Cardiac muscle cell (in vitro differentiated cells and primary cell): ENCODE data around the gene TSNAX. TPM values are rescaled to one million over a fixed set of nuclear protein-coding genes. Genes with fewer than 3 reads are reported as not detected.
"Not testable (repeated sequence)": the region's sequence is repeated elsewhere in the genome, so short reads cannot be mapped to it uniquely, and the experiment has no call there.

Experiments used
- DNase-seq, 2 donors: peaks; one replicate each; pipeline versions ENCODE4 v3.0.0 to v3.0.0-alpha.2; 2010 to 2017; ENCODE audit warnings: low read depth in 1 of 2, low spot score in 1 of 2
- H3K27ac ChIP-seq: fragments of 200-600 bp; sonication (generic); 2 replicates; pipeline ENCODE4 v1.5.1; 2016
- H3K27me3 ChIP-seq: fragments of 200-600 bp; sonication (generic); 2 replicates; pipeline ENCODE4 v1.6.0; 2016; ENCODE audit warnings: control low read depth
- H3K36me3 ChIP-seq: fragments of 200-600 bp; sonication (generic); 2 replicates; pipeline ENCODE4 v1.5.1; 2016; ENCODE audit warnings: control low read depth
- H3K4me1 ChIP-seq: fragments of 200-600 bp; sonication (generic); 2 replicates; pipeline ENCODE4 v1.8.1; 2017; ENCODE audit warnings: low read depth, mild to moderate bottlenecking, mixed run types
- H3K4me3 ChIP-seq: fragments of 200-600 bp; sonication (generic); 2 replicates; pipeline ENCODE4 v1.5.1; 2016; ENCODE audit warnings: mild to moderate bottlenecking
- H3K9me3 ChIP-seq: fragments of 200-600 bp; sonication (generic); 2 replicates; pipeline ENCODE4 v1.5.1; 2017; ENCODE audit warnings: low read depth, mild to moderate bottlenecking, control low read depth
- polyA plus RNA-seq: library from polyadenylated mRNA; unstranded; fragments of >200 nt; fragmentation: Nextera tagmentation; extraction: Ambion mirVana; gene quantifications from 2 replicates; pipeline ENCODE4 v1.2.1, GENCODE V29; 2016
- total RNA-seq: library from RNA; depleted of rRNA; stranded (reverse); fragments of >200 nt; gene quantifications from 2 replicates; pipeline ENCODE4 v1.2.3, GENCODE V29; 2016
- TF ChIP-seq, protein P1 (sequence below): IDR thresholded peaks from 2 replicates; pipeline ENCODE4 v1.5.1; 2012; ENCODE audit warnings: low read depth, mild to moderate bottlenecking, low read length

TSNAX gene
- total and polyA plus RNA-seq, 2 experiments from 2014 or later: 18.9 to 44.5 TPM

DNA sequence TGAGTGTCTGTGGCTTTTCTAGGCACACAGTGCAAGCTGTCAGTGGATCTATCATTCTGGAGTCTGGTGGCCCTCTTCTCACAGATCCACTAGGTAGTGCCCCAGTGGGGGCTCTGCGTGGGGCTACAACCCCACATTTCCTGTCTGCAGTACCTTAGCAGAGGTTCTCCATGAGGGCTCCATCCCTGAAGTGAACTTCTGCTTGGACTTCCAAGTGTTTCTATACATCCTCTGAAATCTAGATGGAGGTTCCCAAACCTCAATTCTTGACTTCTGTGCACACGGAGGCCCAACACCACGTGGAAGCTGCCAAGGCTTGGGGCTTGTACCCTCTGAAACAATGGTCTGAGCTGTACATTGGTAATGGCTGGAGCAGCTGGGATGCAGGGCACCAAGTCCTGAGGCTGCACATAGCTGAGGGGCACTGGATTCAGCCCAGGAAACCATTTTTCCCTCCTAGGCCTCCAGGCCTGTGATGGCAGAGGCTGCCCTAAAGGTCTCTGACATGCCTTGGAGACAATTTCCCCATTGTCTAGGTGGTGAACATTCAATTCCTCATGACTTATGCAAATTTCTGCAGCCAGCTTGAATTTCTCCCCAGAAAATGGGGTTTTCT is 29.2 kb upstream of the TSNAX start:
- H3K4me1 ChIP-seq: peaks cover 3% of the 10 kb centered on the region

DNA sequence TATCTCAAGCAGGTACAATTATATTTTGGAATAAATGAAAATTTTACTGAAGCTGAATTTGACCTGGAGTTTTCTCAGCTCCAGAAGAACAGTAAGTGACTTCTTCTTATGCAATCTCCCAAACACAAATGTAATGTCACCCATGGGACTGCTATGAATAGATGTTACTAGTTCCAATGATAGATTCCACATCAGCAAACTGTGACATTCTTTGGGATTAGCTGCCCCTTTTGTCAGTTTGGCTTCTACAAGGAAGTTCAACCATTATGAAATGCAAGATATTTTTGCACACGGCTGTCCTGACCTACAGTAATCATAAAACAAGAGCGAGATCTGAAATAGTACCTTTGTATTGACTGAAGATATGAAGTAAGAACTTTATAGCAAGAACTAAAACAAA is 27.8 kb upstream of the TSNAX start:
- no peak for DNase-seq
- Histone ChIP-seq H3K4me3 (no peak overlapping the region), H3K27me3 (no peaks in the 10 kb centered on the region), H3K9me3 (no peaks in the 10 kb centered on the region), H3K4me1 (no peaks in the 10 kb centered on the region), H3K27ac (no peak overlapping the region), H3K36me3 (no peaks in the 10 kb centered on the region)
- TF ChIP-seq, protein P1, sequence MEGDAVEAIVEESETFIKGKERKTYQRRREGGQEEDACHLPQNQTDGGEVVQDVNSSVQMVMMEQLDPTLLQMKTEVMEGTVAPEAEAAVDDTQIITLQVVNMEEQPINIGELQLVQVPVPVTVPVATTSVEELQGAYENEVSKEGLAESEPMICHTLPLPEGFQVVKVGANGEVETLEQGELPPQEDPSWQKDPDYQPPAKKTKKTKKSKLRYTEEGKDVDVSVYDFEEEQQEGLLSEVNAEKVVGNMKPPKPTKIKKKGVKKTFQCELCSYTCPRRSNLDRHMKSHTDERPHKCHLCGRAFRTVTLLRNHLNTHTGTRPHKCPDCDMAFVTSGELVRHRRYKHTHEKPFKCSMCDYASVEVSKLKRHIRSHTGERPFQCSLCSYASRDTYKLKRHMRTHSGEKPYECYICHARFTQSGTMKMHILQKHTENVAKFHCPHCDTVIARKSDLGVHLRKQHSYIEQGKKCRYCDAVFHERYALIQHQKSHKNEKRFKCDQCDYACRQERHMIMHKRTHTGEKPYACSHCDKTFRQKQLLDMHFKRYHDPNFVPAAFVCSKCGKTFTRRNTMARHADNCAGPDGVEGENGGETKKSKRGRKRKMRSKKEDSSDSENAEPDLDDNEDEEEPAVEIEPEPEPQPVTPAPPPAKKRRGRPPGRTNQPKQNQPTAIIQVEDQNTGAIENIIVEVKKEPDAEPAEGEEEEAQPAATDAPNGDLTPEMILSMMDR: no peak

More for the DNA sequence above, 29.2 kb upstream of the TSNAX start:
- H3K27me3 ChIP-seq: no peaks in the 10 kb centered on the region
- TF ChIP-seq, protein P1: no peak
- H3K9me3 ChIP-seq: no peaks in the 10 kb centered on the region
- no peak overlapping the region for H3K4me3 ChIP-seq
- H3K27ac ChIP-seq: no peak overlapping the region
- no peak for DNase-seq
- H3K36me3 ChIP-seq: no peaks in the 10 kb centered on the region

DNA sequence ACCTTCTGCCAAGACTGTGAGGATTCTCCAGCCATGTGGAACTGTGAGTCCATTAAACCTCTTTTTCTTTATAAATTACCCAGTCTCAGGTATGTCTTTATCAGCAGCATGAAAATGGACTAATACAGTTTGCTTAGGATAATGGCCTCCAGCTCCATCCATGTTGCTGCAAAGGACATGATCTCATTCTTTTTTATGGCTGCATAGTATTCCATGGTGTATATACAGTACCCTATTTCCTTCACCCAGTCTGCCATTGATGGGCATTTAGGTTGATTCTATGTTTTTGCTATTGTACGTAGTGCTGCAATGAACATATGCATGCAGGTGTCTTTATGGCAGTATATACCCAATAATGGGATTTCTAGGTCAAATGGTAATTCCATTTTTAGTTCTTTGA is 25.3 kb upstream of the TSNAX start:
- H3K27me3 ChIP-seq, H3K36me3 ChIP-seq, H3K9me3 ChIP-seq, H3K27ac ChIP-seq, H3K4me3 ChIP-seq, DNase-seq: not testable (repeated sequence)
- peaks cover 13% of the 10 kb centered on the region for H3K4me1 ChIP-seq

DNA sequence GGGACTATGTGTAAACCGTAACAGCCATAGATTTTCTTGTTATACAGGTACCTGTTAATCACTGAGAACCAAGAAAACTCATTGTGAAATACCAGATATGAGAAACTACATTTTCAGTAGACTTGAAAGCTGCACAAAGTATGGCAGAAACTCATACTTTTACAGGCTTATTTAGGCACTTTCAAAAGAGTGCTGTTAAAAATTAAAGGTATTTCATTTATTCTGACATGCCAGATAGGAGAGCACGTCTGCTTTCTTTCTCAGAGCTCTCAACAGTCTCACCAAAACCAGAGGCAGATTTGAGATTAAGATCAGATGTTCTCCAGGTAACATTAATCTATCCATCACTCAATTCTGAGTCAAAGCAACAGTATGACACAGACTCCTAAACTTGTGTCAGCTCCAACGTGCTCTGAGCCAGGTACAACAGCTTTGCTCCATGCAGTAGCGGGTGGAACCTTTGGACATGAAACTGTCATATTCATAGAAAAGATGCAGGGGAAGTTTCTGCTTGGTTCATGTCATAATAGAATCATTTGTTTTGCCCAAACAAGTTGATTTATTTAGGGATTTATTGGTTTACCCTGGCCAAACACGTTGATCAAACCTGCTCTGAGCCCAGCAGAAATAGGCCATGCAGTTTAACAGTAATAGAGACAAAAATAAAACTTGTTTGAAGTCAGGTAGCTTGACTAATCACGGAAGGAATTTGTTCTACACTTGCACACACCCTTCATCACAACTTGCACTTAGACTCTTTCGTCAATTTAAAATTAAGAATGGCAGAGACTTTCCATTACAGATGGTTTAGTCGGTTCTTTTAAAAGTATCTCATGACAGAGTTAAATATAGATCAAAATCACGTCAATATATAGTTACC is 20.8 kb upstream of the TSNAX start:
- Histone ChIP-seq H3K4me3 (no peak overlapping the region), H3K4me1 (peaks cover 15% of the 10 kb centered on the region), H3K27me3 (no peaks in the 10 kb centered on the region), H3K9me3 (no peaks in the 10 kb centered on the region), H3K27ac (peak overlapping the region; percentile 13), H3K36me3 (no peaks in the 10 kb centered on the region)
- no peak for DNase-seq
- TF ChIP-seq, protein P1: no peak

DNA sequence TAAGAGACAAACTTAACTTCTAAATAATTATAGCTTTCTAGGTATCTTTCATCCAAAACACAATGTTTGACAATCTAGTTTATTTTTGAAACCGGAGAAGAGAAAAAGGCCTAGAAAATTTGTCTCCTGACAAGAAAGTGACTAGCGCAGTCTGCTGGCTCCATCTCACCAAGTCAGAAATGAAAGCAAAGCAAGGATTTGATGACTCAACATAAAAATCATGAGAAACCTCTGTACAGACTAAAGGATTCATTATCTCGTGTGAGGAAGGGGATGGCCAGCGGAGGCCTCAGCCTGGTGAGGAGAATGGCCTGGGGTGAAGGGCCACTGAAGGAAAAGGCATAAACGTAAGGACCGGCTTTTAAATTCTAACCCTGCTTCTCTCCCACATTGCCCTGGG is 20.0 kb upstream of the TSNAX start:
- Histone ChIP-seq H3K36me3 (no peaks in the 10 kb centered on the region), H3K27ac (no peak overlapping the region), H3K4me1 (peaks cover 15% of the 10 kb centered on the region), H3K9me3 (no peaks in the 10 kb centered on the region), H3K4me3 (no peak overlapping the region), H3K27me3 (no peaks in the 10 kb centered on the region)
- DNase-seq: peak in 1 of 2 donors; percentile 44
- TF ChIP-seq, protein P1: no peak

DNA sequence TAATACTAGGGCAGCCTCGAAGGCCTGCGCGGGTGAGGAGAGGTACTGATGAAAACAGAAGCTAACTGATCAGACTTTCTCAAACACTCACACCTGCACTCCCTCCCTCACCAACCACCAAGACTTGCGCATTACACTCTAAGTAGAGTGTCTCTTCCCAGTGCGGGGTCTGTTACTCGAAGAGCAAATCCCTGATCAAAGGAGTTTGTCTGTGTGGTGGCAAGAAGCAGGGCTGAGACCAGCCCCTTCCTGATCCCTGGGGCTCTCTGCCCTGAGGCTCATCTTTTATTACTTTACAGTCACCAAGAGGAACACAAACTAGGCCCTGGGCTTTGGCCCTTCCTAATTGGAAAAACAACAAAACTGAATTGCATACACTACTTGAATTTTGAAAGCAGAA is 19.5 kb upstream of the TSNAX start:
- H3K4me1 ChIP-seq: peaks cover 15% of the 10 kb centered on the region
- no peak overlapping the region for H3K27ac ChIP-seq
- DNase-seq: no peak
- H3K36me3 ChIP-seq: no peaks in the 10 kb centered on the region
- TF ChIP-seq, protein P1: no peak
- H3K4me3 ChIP-seq: no peak overlapping the region
- no peaks in the 10 kb centered on the region for H3K27me3 ChIP-seq
- no peaks in the 10 kb centered on the region for H3K9me3 ChIP-seq
